B cell (primary cell): ENCODE measurements around the gene BARHL1.

Experiments used
- EZH2 ChIP-seq: IDR thresholded peaks from 2 replicates; pipeline ENCODE4 v1.6.1; 2012; ENCODE audit warnings: borderline replicate concordance, low read depth, mild to moderate bottlenecking, moderate library complexity, low read length; ENCODE audit not compliant: insufficient read depth, poor library complexity, severe bottlenecking
- TF ChIP-seq, protein P1 (sequence below): fragments of 200-600 bp; IDR thresholded peaks from one replicate; pipeline ENCODE4 v1.8.0; 2022; ENCODE audit warnings: antibody characterized with exemption, mild to moderate bottlenecking

DNA sequence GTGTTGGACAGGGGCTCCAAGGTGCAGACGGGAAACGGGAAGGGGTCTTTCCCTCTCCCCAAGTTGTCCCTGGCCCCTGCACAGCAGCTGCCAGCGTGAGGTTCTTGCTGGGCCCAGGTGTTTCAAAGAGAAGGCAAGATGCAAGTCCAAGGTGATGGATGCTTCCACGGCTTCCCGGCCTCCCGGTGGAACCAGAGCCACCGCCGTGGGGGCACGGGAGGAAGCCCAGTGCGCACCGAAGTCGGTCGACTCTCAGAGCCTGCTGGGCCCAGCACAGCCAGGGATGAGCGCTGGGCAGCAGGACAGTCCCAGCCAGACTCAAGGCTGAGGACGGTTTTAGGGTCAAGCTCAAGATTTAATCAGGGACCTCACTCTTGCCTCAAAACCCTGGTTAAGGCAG is 25.2 kb upstream of the BARHL1 start:
- TF ChIP-seq, protein P1, sequence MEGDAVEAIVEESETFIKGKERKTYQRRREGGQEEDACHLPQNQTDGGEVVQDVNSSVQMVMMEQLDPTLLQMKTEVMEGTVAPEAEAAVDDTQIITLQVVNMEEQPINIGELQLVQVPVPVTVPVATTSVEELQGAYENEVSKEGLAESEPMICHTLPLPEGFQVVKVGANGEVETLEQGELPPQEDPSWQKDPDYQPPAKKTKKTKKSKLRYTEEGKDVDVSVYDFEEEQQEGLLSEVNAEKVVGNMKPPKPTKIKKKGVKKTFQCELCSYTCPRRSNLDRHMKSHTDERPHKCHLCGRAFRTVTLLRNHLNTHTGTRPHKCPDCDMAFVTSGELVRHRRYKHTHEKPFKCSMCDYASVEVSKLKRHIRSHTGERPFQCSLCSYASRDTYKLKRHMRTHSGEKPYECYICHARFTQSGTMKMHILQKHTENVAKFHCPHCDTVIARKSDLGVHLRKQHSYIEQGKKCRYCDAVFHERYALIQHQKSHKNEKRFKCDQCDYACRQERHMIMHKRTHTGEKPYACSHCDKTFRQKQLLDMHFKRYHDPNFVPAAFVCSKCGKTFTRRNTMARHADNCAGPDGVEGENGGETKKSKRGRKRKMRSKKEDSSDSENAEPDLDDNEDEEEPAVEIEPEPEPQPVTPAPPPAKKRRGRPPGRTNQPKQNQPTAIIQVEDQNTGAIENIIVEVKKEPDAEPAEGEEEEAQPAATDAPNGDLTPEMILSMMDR, result no peak
- no peak for TF ChIP-seq EZH2
